ENCODE measurements around the gene CSNK2A1. TPM values are rescaled to one million over a fixed set of nuclear protein-coding genes. Genes with fewer than 3 reads are reported as not detected.

Gene CSNK2A1
- total and polyA plus RNA-seq, 3 experiments from 2014 or later: 53.1 to 173 (median 172) TPM

DNA sequence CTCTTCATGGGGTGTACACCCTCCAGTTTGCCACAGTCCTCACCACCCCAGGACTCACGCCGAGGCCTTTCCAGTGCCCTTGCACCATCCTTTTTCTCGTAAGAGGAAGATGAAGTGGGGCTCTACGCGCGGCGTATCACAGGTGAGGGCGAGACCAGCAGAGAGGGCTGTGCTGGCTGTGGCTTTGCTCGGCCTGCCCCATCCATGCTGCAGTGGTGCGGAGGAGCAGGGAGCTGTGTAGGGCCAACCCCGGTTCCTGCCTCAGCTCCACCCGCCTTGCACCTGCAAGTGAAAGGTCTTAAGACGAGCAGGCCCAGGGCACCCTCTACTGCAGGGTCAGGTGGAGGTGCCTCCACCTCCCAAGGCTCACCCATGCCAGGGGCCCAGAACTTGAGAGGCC, 111.4 kb downstream of the CSNK2A1 start:
- Histone ChIP-seq H3K27me3 (ENCODE audit: insufficient read depth, low read length, poor library complexity, severe bottlenecking) (no peaks in the 10 kb centered on the region), H3K9me3 (ENCODE audit: low read length) (no peaks in the 10 kb centered on the region), H3K4me1 (ENCODE audit: insufficient read depth, low read length) (peaks cover 33% of the 10 kb centered on the region), H3K27ac (ENCODE audit: low read depth, low read length) (no peak overlapping the region), H3K36me3 (ENCODE audit: insufficient read depth, low read length) (peaks cover 14% of the 10 kb centered on the region), H3K4me3 (ENCODE audit: low read length) (no peak overlapping the region)
- H3K4me1 Mint-ChIP-seq: peaks cover 33 to 52% (median 36%) of the 10 kb centered on the region in 3 donors
- ChIA-PET CTCF (interaction anchor here (1.0 to 1.6 kb wide), 2 partner anchors 51 to 78 kb away, joined by 4 read pairs; partner anchors contain the start of gene TRIB3), POLR2A (no interaction called here)
- peaks cover 0 to 70% (median 7%) of the 10 kb centered on the region in 3 donors for H3K36me3 Mint-ChIP-seq
- DNase-seq: peak in 1 of 5 donors; percentile 27
- no peak overlapping the region for H3K4me3 Mint-ChIP-seq
- peak overlapping the region in 5 of 8 donors; percentile 54 to 92 (median 86) for H3K27ac Mint-ChIP-seq
- no peaks in the 10 kb centered on the region for H3K9me3 Mint-ChIP-seq
- no peaks in the 10 kb centered on the region for H3K27me3 Mint-ChIP-seq

- POLR2A ChIA-PET: no interaction called here
- peaks cover 30 to 45% (median 33%) of the 10 kb centered on the region in 3 donors for H3K4me1 Mint-ChIP-seq
Observed at GRCh38 chr20:431012-431904, 112.3 kb downstream of the CSNK2A1 start.

GRCh38 chr20:430091-430999, 113.2 kb downstream of the CSNK2A1 start:
- Histone ChIP-seq H3K9me3 (ENCODE audit: low read length) (no peaks in the 10 kb centered on the region), H3K27me3 (ENCODE audit: insufficient read depth, low read length, poor library complexity, severe bottlenecking) (no peaks in the 10 kb centered on the region), H3K4me3 (ENCODE audit: low read length) (no peak overlapping the region), H3K4me1 (ENCODE audit: insufficient read depth, low read length) (peaks cover 28% of the 10 kb centered on the region), H3K27ac (ENCODE audit: low read depth, low read length) (no peak overlapping the region), H3K36me3 (ENCODE audit: insufficient read depth, low read length) (peaks cover 6% of the 10 kb centered on the region)
- H3K36me3 Mint-ChIP-seq: peaks cover 0 to 67% (median 8%) of the 10 kb centered on the region in 3 donors
- H3K27me3 Mint-ChIP-seq: no peaks in the 10 kb centered on the region
- CTCF ChIA-PET: interaction anchor here (1.2 kb wide), 1 partner anchor 77 kb away, joined by 3 read pairs; no protein-coding TSS in a partner anchor
- peaks cover 25 to 35% (median 26%) of the 10 kb centered on the region in 3 donors for H3K4me1 Mint-ChIP-seq
- no peaks in the 10 kb centered on the region for H3K9me3 Mint-ChIP-seq
- peak overlapping the region in 4 of 8 donors; percentile 22 to 78 (median 54) for H3K27ac Mint-ChIP-seq
- DNase-seq: no peak
- no peak overlapping the region for H3K4me3 Mint-ChIP-seq
- POLR2A ChIA-PET: no interaction called here

More at GRCh38 chr20:431012-431904, 112.3 kb downstream of the CSNK2A1 start:
- H3K27ac ChIP-seq (ENCODE audit: low read depth, low read length): no peak overlapping the region
- DNase-seq: peak in 1 of 5 donors; percentile 12
- H3K4me3 Mint-ChIP-seq: no peak overlapping the region
- no peaks in the 10 kb centered on the region for H3K27me3 ChIP-seq (ENCODE audit: insufficient read depth, low read length, poor library complexity, severe bottlenecking)
- peaks cover 14% of the 10 kb centered on the region for H3K36me3 ChIP-seq (ENCODE audit: insufficient read depth, low read length)
- peaks cover 0 to 68% (median 8%) of the 10 kb centered on the region in 3 donors for H3K36me3 Mint-ChIP-seq
- no peak overlapping the region for H3K4me3 ChIP-seq (ENCODE audit: low read length)
- no peaks in the 10 kb centered on the region for H3K27me3 Mint-ChIP-seq
- H3K9me3 ChIP-seq (ENCODE audit: low read length): no peaks in the 10 kb centered on the region
- CTCF ChIA-PET: interaction anchor here (1.1 to 1.6 kb wide), 2 partner anchors 47 to 77 kb away, joined by 4 to 5 read pairs; no protein-coding TSS in a partner anchor
- no peaks in the 10 kb centered on the region for H3K9me3 Mint-ChIP-seq
- H3K27ac Mint-ChIP-seq: peak overlapping the region in 7 of 8 donors; percentile 29 to 83 (median 66)
- H3K4me1 ChIP-seq (ENCODE audit: insufficient read depth, low read length): peaks cover 31% of the 10 kb centered on the region

- ChIA-PET CTCF (interaction anchor here (1.0 kb wide), 1 partner anchor 14 kb away, joined by 3 read pairs; no protein-coding TSS in a partner anchor), POLR2A (no interaction called here)
- Histone ChIP-seq H3K27ac (ENCODE audit: low read depth, low read length) (no peak overlapping the region), H3K36me3 (ENCODE audit: insufficient read depth, low read length) (peaks cover 10% of the 10 kb centered on the region), H3K27me3 (ENCODE audit: insufficient read depth, low read length, poor library complexity, severe bottlenecking) (no peaks in the 10 kb centered on the region), H3K4me1 (ENCODE audit: insufficient read depth, low read length) (peaks cover 12% of the 10 kb centered on the region), H3K9me3 (ENCODE audit: low read length) (no peaks in the 10 kb centered on the region), H3K4me3 (ENCODE audit: low read length) (no peak overlapping the region)
- H3K36me3 Mint-ChIP-seq: peaks cover 0 to 73% (median 15%) of the 10 kb centered on the region in 3 donors
- H3K4me1 Mint-ChIP-seq: peaks cover 9 to 28% (median 14%) of the 10 kb centered on the region in 3 donors
- DNase-seq: no peak
- no peak overlapping the region for H3K4me3 Mint-ChIP-seq
- H3K9me3 Mint-ChIP-seq: no peaks in the 10 kb centered on the region
- no peaks in the 10 kb centered on the region for H3K27me3 Mint-ChIP-seq
- H3K27ac Mint-ChIP-seq: no peak overlapping the region
Observed at GRCh38 chr20:428658-429200, 114.9 kb downstream of the CSNK2A1 start.

- POLR2A ChIA-PET: no interaction called here
- Mint-ChIP-seq H3K27ac (peak overlapping the region in 2 of 8 donors; percentile 21 to 27), H3K9me3 (no peaks in the 10 kb centered on the region), H3K27me3 (no peaks in the 10 kb centered on the region), H3K4me1 (peaks cover 2 to 21% (median 7%) of the 10 kb centered on the region in 3 donors), H3K4me3 (no peak overlapping the region), H3K36me3 (peaks cover 0 to 75% (median 15%) of the 10 kb centered on the region in 3 donors)
- Histone ChIP-seq H3K9me3 (ENCODE audit: low read length) (no peaks in the 10 kb centered on the region), H3K4me1 (ENCODE audit: insufficient read depth, low read length) (peaks cover 5% of the 10 kb centered on the region), H3K4me3 (ENCODE audit: low read length) (no peak overlapping the region), H3K27ac (ENCODE audit: low read depth, low read length) (no peak overlapping the region), H3K27me3 (ENCODE audit: insufficient read depth, low read length, poor library complexity, severe bottlenecking) (no peaks in the 10 kb centered on the region), H3K36me3 (ENCODE audit: insufficient read depth, low read length) (peaks cover 12% of the 10 kb centered on the region)
- no peak for DNase-seq
- CTCF ChIA-PET: interaction anchor here (0.6 to 2.1 kb wide), 2 partner anchors 19 to 74 kb away, joined by 3 to 7 read pairs; no protein-coding TSS in a partner anchor
Observed at GRCh38 chr20:427849-428657, 115.5 kb downstream of the CSNK2A1 start.

GRCh38 chr20:427401-427800, 116.2 kb downstream of the CSNK2A1 start:
- H3K36me3 Mint-ChIP-seq: peaks cover 0 to 80% (median 15%) of the 10 kb centered on the region in 3 donors
- H3K27me3 Mint-ChIP-seq: no peaks in the 10 kb centered on the region

GRCh38 chr20:426566-426965, 117.0 kb downstream of the CSNK2A1 start:
- DNase-seq: no peak
- Mint-ChIP-seq H3K27ac (no peak overlapping the region), H3K27me3 (no peaks in the 10 kb centered on the region), H3K4me1 (peaks cover 0 to 13% (median 4%) of the 10 kb centered on the region in 3 donors), H3K36me3 (peaks cover 0 to 87% (median 18%) of the 10 kb centered on the region in 3 donors), H3K9me3 (no peaks in the 10 kb centered on the region), H3K4me3 (no peak overlapping the region)
- Histone ChIP-seq H3K4me3 (ENCODE audit: low read length) (no peak overlapping the region), H3K27me3 (ENCODE audit: insufficient read depth, low read length, poor library complexity, severe bottlenecking) (no peaks in the 10 kb centered on the region), H3K4me1 (ENCODE audit: insufficient read depth, low read length) (no peaks in the 10 kb centered on the region), H3K36me3 (ENCODE audit: insufficient read depth, low read length) (peaks cover 22% of the 10 kb centered on the region), H3K9me3 (ENCODE audit: low read length) (no peaks in the 10 kb centered on the region), H3K27ac (ENCODE audit: low read depth, low read length) (no peak overlapping the region)
- ChIA-PET POLR2A (interaction anchor here (0.7 kb wide), 1 partner anchor 23 kb away, joined by 3 read pairs; no protein-coding TSS in a partner anchor), CTCF (interaction anchor here (1.0 to 2.1 kb wide), 2 partner anchors 52 to 72 kb away, joined by 3 to 7 read pairs; no protein-coding TSS in a partner anchor)

More at GRCh38 chr20:427401-427800, 116.2 kb downstream of the CSNK2A1 start:
- ChIA-PET POLR2A (no interaction called here), CTCF (interaction anchor here (0.6 to 2.1 kb wide), 2 partner anchors 20 to 73 kb away, joined by 3 to 7 read pairs; no protein-coding TSS in a partner anchor)
- H3K4me1 ChIP-seq (ENCODE audit: insufficient read depth, low read length): no peaks in the 10 kb centered on the region
- Mint-ChIP-seq H3K4me3 (no peak overlapping the region), H3K4me1 (peaks cover 0 to 14% (median 4%) of the 10 kb centered on the region in 3 donors), H3K27ac (peak overlapping the region in 3 of 8 donors; percentile 12 to 51 (median 21)), H3K9me3 (no peaks in the 10 kb centered on the region)
- no peaks in the 10 kb centered on the region for H3K27me3 ChIP-seq (ENCODE audit: insufficient read depth, low read length, poor library complexity, severe bottlenecking)
- H3K9me3 ChIP-seq (ENCODE audit: low read length): no peaks in the 10 kb centered on the region
- H3K27ac ChIP-seq (ENCODE audit: low read depth, low read length): no peak overlapping the region
- H3K4me3 ChIP-seq (ENCODE audit: low read length): no peak overlapping the region
- peaks cover 15% of the 10 kb centered on the region for H3K36me3 ChIP-seq (ENCODE audit: insufficient read depth, low read length)
- no peak for DNase-seq
